Measurements from ENCODE around the gene ADAMTS6.

Gene ADAMTS6

DNA sequence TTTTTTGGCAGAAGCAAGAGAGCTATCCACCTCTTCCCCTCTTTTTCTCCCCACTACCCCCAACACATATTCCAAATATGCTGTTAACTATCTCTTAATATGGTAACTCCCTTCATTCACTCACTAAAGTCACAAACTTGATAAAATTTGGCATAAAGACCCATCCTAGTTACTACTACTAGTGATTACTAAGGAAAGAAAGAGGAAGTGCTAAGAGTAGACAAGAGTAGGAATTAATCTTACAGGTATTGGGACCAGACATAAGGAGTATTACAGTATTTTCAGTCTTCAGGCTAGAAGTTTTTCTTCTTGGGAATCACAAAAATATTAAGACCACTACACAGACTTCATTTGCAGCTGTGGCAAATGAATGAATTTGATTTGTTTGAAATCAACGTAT, 2.2 kb downstream of the ADAMTS6 start:
- no peak for TF ChIP-seq CREB1 (IDR thresholded peaks at IDR 0.05; ENCODE audit: low read depth)
- TF ChIP-seq YY1 (IDR thresholded peaks at IDR 0.05; ENCODE audit: low read depth), result no peak
- TF ChIP-seq ZBTB7A (IDR thresholded peaks at IDR 0.05; ENCODE audit: low read depth), result no peak
- TF ChIP-seq TEAD4 (IDR thresholded peaks at IDR 0.05), result no peak
- TF ChIP-seq, protein P1, sequence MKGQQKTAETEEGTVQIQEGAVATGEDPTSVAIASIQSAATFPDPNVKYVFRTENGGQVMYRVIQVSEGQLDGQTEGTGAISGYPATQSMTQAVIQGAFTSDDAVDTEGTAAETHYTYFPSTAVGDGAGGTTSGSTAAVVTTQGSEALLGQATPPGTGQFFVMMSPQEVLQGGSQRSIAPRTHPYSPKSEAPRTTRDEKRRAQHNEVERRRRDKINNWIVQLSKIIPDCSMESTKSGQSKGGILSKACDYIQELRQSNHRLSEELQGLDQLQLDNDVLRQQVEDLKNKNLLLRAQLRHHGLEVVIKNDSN (IDR thresholded peaks at IDR 0.05), result no peak
- TF ChIP-seq, protein P2, sequence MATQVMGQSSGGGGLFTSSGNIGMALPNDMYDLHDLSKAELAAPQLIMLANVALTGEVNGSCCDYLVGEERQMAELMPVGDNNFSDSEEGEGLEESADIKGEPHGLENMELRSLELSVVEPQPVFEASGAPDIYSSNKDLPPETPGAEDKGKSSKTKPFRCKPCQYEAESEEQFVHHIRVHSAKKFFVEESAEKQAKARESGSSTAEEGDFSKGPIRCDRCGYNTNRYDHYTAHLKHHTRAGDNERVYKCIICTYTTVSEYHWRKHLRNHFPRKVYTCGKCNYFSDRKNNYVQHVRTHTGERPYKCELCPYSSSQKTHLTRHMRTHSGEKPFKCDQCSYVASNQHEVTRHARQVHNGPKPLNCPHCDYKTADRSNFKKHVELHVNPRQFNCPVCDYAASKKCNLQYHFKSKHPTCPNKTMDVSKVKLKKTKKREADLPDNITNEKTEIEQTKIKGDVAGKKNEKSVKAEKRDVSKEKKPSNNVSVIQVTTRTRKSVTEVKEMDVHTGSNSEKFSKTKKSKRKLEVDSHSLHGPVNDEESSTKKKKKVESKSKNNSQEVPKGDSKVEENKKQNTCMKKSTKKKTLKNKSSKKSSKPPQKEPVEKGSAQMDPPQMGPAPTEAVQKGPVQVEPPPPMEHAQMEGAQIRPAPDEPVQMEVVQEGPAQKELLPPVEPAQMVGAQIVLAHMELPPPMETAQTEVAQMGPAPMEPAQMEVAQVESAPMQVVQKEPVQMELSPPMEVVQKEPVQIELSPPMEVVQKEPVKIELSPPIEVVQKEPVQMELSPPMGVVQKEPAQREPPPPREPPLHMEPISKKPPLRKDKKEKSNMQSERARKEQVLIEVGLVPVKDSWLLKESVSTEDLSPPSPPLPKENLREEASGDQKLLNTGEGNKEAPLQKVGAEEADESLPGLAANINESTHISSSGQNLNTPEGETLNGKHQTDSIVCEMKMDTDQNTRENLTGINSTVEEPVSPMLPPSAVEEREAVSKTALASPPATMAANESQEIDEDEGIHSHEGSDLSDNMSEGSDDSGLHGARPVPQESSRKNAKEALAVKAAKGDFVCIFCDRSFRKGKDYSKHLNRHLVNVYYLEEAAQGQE (IDR thresholded peaks at IDR 0.05; ENCODE audit: low read depth), result no peak
- no peak for TF ChIP-seq CEBPB (IDR thresholded peaks at IDR 0.05)

DNA sequence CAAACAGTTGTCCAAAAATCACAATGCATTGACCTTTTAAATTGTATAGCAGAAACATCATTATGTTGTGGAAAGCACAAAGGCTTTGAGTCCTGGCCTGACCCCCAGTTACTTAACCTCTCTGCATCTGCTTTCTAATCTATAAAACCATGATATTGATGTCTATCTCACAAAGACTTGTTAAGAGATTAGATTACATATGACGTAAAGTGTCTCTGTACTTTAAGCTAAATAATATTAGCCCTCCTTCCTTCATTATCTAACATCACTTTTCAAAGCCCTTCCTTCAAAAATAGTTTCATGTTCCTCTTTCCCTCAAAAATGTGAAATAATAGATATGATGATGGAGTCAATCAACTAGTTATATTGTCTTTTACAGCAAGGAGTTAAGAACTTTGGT, 3.4 kb downstream of the ADAMTS6 start:
- TF ChIP-seq RAD21 (IDR thresholded peaks at IDR 0.05; ENCODE audit: low read depth) (no peak), CEBPB (IDR thresholded peaks at IDR 0.05) (no peak), YY1 (IDR thresholded peaks at IDR 0.05; ENCODE audit: low read depth) (no peak), NFIC (IDR thresholded peaks at IDR 0.05) (no peak), CREB1 (IDR thresholded peaks at IDR 0.05; ENCODE audit: low read depth) (no peak), FOXM1 (IDR thresholded peaks at IDR 0.05; ENCODE audit: borderline replicate concordance, low read depth) (no peak), TEAD4 (IDR thresholded peaks at IDR 0.05) (no peak), ZBTB7A (IDR thresholded peaks at IDR 0.05; ENCODE audit: low read depth) (no peak), TAF1 (IDR thresholded peaks at IDR 0.05; ENCODE audit: low read depth) (no peak), EP300 (IDR thresholded peaks at IDR 0.05; ENCODE audit: borderline replicate concordance) (no peak), EGR1 (IDR thresholded peaks at IDR 0.05) (no peak)
- TF ChIP-seq, protein P1 (IDR thresholded peaks at IDR 0.05), result no peak
- TF ChIP-seq, protein P3, sequence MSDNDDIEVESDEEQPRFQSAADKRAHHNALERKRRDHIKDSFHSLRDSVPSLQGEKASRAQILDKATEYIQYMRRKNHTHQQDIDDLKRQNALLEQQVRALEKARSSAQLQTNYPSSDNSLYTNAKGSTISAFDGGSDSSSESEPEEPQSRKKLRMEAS (IDR thresholded peaks at IDR 0.05), result no peak
- TF ChIP-seq, protein P2 (IDR thresholded peaks at IDR 0.05; ENCODE audit: low read depth), result no peak

DNA sequence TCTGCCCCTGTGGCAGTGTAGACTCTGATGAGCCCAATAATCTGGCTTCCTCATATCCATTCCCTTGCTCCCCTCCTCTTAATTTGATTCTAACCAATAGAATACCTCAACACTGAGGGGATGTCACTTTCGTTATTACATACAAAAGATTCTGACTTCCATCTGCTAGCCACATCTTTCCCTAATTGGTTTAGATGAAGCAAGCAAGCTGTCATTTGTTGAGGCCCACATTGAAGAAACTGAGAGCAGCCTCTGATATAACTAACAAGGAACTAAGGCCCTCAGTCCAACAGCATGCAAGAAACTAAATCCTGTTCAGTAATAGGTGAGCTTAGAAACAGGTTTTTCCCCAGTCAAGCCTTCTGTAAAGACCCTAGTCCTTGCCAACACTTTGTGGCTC, 5.8 kb downstream of the ADAMTS6 start:
- TF ChIP-seq TCF12 (IDR thresholded peaks at IDR 0.05; ENCODE audit: low read depth) (no peak), FOXM1 (IDR thresholded peaks at IDR 0.05; ENCODE audit: borderline replicate concordance, low read depth) (no peak), CEBPB (IDR thresholded peaks at IDR 0.05) (no peak), EGR1 (IDR thresholded peaks at IDR 0.05) (no peak), ZBTB7A (IDR thresholded peaks at IDR 0.05; ENCODE audit: low read depth) (no peak), TAF1 (IDR thresholded peaks at IDR 0.05; ENCODE audit: low read depth) (no peak), RAD21 (IDR thresholded peaks at IDR 0.05; ENCODE audit: low read depth) (no peak)
- TF ChIP-seq, protein P2 (IDR thresholded peaks at IDR 0.05; ENCODE audit: low read depth), result no peak

DNA sequence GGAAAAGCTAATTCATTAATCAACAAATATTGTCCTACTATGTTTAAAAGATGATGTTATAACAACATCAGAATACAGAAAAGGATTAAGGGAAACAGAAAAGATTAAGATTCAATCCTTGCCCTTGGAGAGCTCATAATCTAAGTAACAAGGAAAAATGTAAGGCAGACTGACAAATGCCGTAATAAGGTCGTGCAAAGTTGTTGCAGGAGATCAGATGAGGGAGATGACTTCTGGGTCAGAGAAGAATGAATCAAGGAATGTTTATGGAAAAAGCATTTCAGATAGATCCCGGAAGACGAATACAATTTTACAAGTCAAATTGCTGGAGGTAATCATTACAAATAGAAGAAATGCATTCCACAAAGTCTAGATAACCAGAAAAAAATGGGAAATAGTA, 6.4 kb downstream of the ADAMTS6 start:
- TF ChIP-seq EP300 (IDR thresholded peaks at IDR 0.05; ENCODE audit: borderline replicate concordance) (no peak), TAF1 (IDR thresholded peaks at IDR 0.05; ENCODE audit: low read depth) (no peak), FOXM1 (IDR thresholded peaks at IDR 0.05; ENCODE audit: borderline replicate concordance, low read depth) (no peak), NFIC (IDR thresholded peaks at IDR 0.05) (no peak), EGR1 (IDR thresholded peaks at IDR 0.05) (no peak), TEAD4 (IDR thresholded peaks at IDR 0.05) (no peak), ZBTB7A (IDR thresholded peaks at IDR 0.05; ENCODE audit: low read depth) (no peak), CEBPB (IDR thresholded peaks at IDR 0.05) (no peak)

DNA sequence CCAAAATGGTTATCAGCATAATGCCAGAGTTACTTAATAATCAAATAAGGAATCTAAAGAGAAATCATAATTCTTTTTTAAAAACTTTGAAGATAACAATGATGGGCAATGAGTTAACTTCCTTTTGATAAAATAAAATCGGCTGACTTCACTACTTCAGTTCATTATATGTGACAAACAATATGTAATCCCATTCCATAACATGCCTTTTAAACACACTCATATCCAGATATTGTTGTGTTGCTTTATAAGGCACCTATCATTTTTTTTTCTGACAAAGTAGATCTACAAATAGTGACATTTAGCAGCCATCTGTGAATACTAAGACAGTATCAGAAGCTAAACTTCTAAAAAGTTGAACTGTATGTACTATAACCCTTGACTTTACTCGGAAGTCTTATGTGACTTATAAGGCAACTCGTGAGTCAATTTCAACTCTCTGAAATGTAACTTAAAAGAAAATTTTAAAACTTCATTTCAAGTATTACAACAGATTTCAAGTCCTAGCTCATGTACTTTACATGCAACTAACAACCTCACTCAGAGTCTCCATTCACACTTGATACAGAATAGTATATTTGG, 7.5 kb downstream of the ADAMTS6 start:
- no peak for TF ChIP-seq NFIC (IDR thresholded peaks at IDR 0.05)
- TF ChIP-seq, protein P3 (IDR thresholded peaks at IDR 0.05), result no peak
- no peak for TF ChIP-seq EGR1 (IDR thresholded peaks at IDR 0.05)
- no peak for TF ChIP-seq FOXM1 (IDR thresholded peaks at IDR 0.05; ENCODE audit: borderline replicate concordance, low read depth)
- no peak for TF ChIP-seq YY1 (IDR thresholded peaks at IDR 0.05; ENCODE audit: low read depth)
- no peak for TF ChIP-seq RAD21 (IDR thresholded peaks at IDR 0.05; ENCODE audit: low read depth)
- TF ChIP-seq, protein P1 (IDR thresholded peaks at IDR 0.05), result no peak
- TF ChIP-seq CEBPB (IDR thresholded peaks at IDR 0.05), result no peak

Data from Ishikawa (cell line).